Liver (tissue), 9 donors: ENCODE results near the gene ERI3. TPM values are rescaled to one million over a fixed set of nuclear protein-coding genes. Genes with fewer than 3 reads are reported as not detected.
A peak's percentile ranks its signal among the peaks of the same experiment; 100 is the strongest.

Source experiments
- DNase-seq: peaks from one replicate; pipeline ENCODE4 v3.0.0-alpha.2; 2017; ENCODE audit warnings: low spot score
- H3K27ac ChIP-seq, 2 donors: one replicate each; pipeline ENCODE4 v1.7.0; 2013; ENCODE audit warnings: inconsistent platforms in 2 of 2, low read length in 2 of 2, control low read depth in 1 of 2, low read depth in 1 of 2, mild to moderate bottlenecking in 1 of 2
- H3K27me3 ChIP-seq, 4 donors: one replicate each; pipeline versions ENCODE4 v1.6.1 to v1.7.0; 2013; ENCODE audit warnings: low read length in 3 of 4, inconsistent platforms in 1 of 4, mild to moderate bottlenecking in 1 of 4, moderate library complexity in 1 of 4; ENCODE audit not compliant: control insufficient read depth in 4 of 4, insufficient read depth in 4 of 4
- H3K36me3 ChIP-seq, 4 donors: one replicate each; pipeline versions ENCODE4 v1.6.1 to v1.7.0; 2013; ENCODE audit warnings: low read length in 3 of 4, mild to moderate bottlenecking in 3 of 4, low read depth in 1 of 4, moderate library complexity in 1 of 4; ENCODE audit not compliant: control insufficient read depth in 4 of 4, insufficient read depth in 3 of 4
- H3K4me1 ChIP-seq, 4 donors: one replicate each; pipeline versions ENCODE4 v1.6.1 to v1.7.0; 2013; ENCODE audit warnings: low read length in 3 of 4, mild to moderate bottlenecking in 3 of 4, moderate library complexity in 1 of 4; ENCODE audit not compliant: control insufficient read depth in 4 of 4, insufficient read depth in 4 of 4
- H3K4me3 ChIP-seq, 3 donors: one replicate each; pipeline versions ENCODE4 v1.6.1 to v1.7.0; 2013; ENCODE audit warnings: low read length in 3 of 3, control low read depth in 1 of 3, low read depth in 1 of 3, mild to moderate bottlenecking in 1 of 3
- H3K9ac ChIP-seq, 2 donors: one replicate each; pipeline ENCODE4 v1.7.0; 2013; ENCODE audit warnings: low read length in 2 of 2, mild to moderate bottlenecking in 2 of 2, moderate library complexity in 2 of 2, control low read depth in 1 of 2, low read depth in 1 of 2
- H3K9me3 ChIP-seq, 4 donors: one replicate each; pipeline versions ENCODE4 v1.6.1 to v1.7.0; 2013; ENCODE audit warnings: low read length in 3 of 4; ENCODE audit not compliant: control insufficient read depth in 4 of 4
- CTCF ChIP-seq: fragments of 150-350 bp; IDR thresholded peaks from 2 replicates; pipeline ENCODE4 v1.5.1; 2017; ENCODE audit warnings: improper control_type of control experiment, low read depth, low read length; ENCODE audit not compliant: missing input control
- EGR1 ChIP-seq, 2 donors: IDR thresholded peaks; 2 replicates each; pipeline ENCODE4 v1.6.1; 2016 to 2018; ENCODE audit warnings: antibody characterized with exemption in 2 of 2, low read depth in 2 of 2
- FOXA1 ChIP-seq: IDR thresholded peaks from 2 replicates; pipeline ENCODE4 v1.6.1; 2016; ENCODE audit warnings: antibody characterized with exemption
- FOXA2 ChIP-seq: IDR thresholded peaks from 2 replicates; pipeline ENCODE4 v1.6.1; 2016; ENCODE audit warnings: antibody characterized with exemption
- GABPA ChIP-seq, 2 donors: IDR thresholded peaks in 1 of 2; conservative IDR thresholded peaks in 1 of 2; 2 replicates each; pipeline ENCODE4 v1.6.1; 2016; ENCODE audit warnings: antibody characterized with exemption in 2 of 2, mild to moderate bottlenecking in 1 of 2, moderate library complexity in 1 of 2
- HNF4A ChIP-seq, 2 donors: conservative IDR thresholded peaks; 2 replicates each; pipeline ENCODE4 v1.6.1; 2016; ENCODE audit warnings: antibody characterized with exemption in 2 of 2, mild to moderate bottlenecking in 2 of 2
- JUND ChIP-seq, 2 donors: IDR thresholded peaks; 2 replicates each; pipeline ENCODE4 v1.6.1; 2016; ENCODE audit warnings: antibody characterized with exemption in 2 of 2
- RAD21 ChIP-seq, 2 donors: IDR thresholded peaks; 2 replicates each; pipeline ENCODE4 v1.6.1; 2016; ENCODE audit warnings: antibody characterized with exemption in 2 of 2, mild to moderate bottlenecking in 2 of 2
- REST ChIP-seq: IDR thresholded peaks from 2 replicates; pipeline ENCODE4 v1.6.1; 2016; ENCODE audit warnings: antibody characterized with exemption, mild to moderate bottlenecking
- SP1 ChIP-seq: IDR thresholded peaks from 2 replicates; pipeline ENCODE4 v1.6.1; 2018; ENCODE audit warnings: antibody characterized with exemption, mild to moderate bottlenecking
- YY1 ChIP-seq: IDR thresholded peaks from 2 replicates; pipeline ENCODE4 v1.6.1; 2016; ENCODE audit warnings: antibody characterized with exemption, mild to moderate bottlenecking
- ZBTB33 ChIP-seq: IDR thresholded peaks from 2 replicates; pipeline ENCODE4 v1.6.1; 2016; ENCODE audit warnings: antibody characterized with exemption
- WGBS: extraction: QIAGEN DNeasy Blood & Tissue Kit; methylation state at CpG from one replicate; pipeline ENCODE4 v1.1.7; 2013; 5-methylcytosine and 5-hydroxymethylcytosine counted together
- polyA plus RNA-seq, 2 donors: library from polyadenylated mRNA; stranded (reverse) in 1 of 2; unstranded in 1 of 2; fragments of 200-250 nt in 1 of 2; fragments of >200 nt in 1 of 2; fragmentation: Nextera tagmentation in 1 of 2; extraction: Ambion mirVana in 1 of 2; gene quantifications; one replicate each; pipeline versions ENCODE4 v1.2.1 to v1.2.3, GENCODE V29; 2013 to 2015
- total RNA-seq, 2 donors: library from RNA; depleted of rRNA; stranded (reverse); fragments of >200 nt; gene quantifications; one replicate each; pipeline ENCODE4 v1.2.3, GENCODE V29; 2014
- donor health status: healthy.
- donor health status: healthy.
- donor health status: healthy.
- donor health status: healthy.
- donor health status: healthy.

The ERI3 gene
- total and polyA plus RNA-seq, 4 donors = 15.7 to 23.8 (median 21.3) TPM

GRCh38 chr1:44388551-44388950, 33.5 kb upstream of the ERI3 start (continued):
- TF ChIP-seq HNF4A (conservative IDR thresholded peaks at IDR 0.05) (no peak), RAD21 (IDR thresholded peaks at IDR 0.05) (no peak), FOXA2 (no peak), EGR1 (IDR thresholded peaks at IDR 0.05; ENCODE audit: low read depth in 2 of 2) (no peak)

GRCh38 chr1:44380666-44381177, 25.7 kb upstream of the ERI3 start:
- no peaks in the 10 kb centered on the region for H3K9me3 ChIP-seq
- peaks cover 0 to 3% (median 0%) of the 10 kb centered on the region in 4 donors for H3K27me3 ChIP-seq
- H3K36me3 ChIP-seq = no peaks in the 10 kb centered on the region
- no peaks in the 10 kb centered on the region for H3K4me1 ChIP-seq
- no peak for TF ChIP-seq GABPA (IDR thresholded peaks at IDR 0.05 in 1 of 2, conservative IDR thresholded peaks at IDR 0.05 in 1 of 2)
- no peak for TF ChIP-seq HNF4A (conservative IDR thresholded peaks at IDR 0.05)
- no peak for TF ChIP-seq RAD21 (IDR thresholded peaks at IDR 0.05)
- no peak for TF ChIP-seq JUND (IDR thresholded peaks at IDR 0.05)
- no peak for TF ChIP-seq FOXA1
- no peak for TF ChIP-seq REST
- TF ChIP-seq SP1 = no peak
- no peak for TF ChIP-seq EGR1 (IDR thresholded peaks at IDR 0.05; ENCODE audit: low read depth in 2 of 2)
- TF ChIP-seq YY1 = no peak
- no peak for TF ChIP-seq FOXA2
- H3K9ac ChIP-seq = no peak overlapping the region
- no peak overlapping the region for H3K27ac ChIP-seq
- 79% methylated on average over 3 of the region's 3 CpGs for WGBS
- no peak overlapping the region for H3K4me3 ChIP-seq
- DNase-seq = no peak

- 72% methylated on average over 12 of the region's 12 CpGs for WGBS
- Histone ChIP-seq H3K27me3 (no peaks in the 10 kb centered on the region), H3K36me3 (no peaks in the 10 kb centered on the region), H3K4me3 (no peak overlapping the region), H3K9me3 (no peaks in the 10 kb centered on the region), H3K4me1 (no peaks in the 10 kb centered on the region), H3K27ac (no peak overlapping the region), H3K9ac (no peak overlapping the region)
- peak; percentile 84 to 91 for TF ChIP-seq RAD21 (IDR thresholded peaks at IDR 0.05)
- TF ChIP-seq HNF4A (conservative IDR thresholded peaks at IDR 0.05) = no peak
- TF ChIP-seq CTCF = peak; percentile 65
- TF ChIP-seq ZBTB33 = no peak
- DNase-seq = peak; percentile 59
These were observed 23.1 kb upstream of the ERI3 start for GRCh38 chr1:44377925-44378784.
